B cell (primary cell): ENCODE data around the gene SORT1. TPM values are rescaled to one million over a fixed set of nuclear protein-coding genes. Genes with fewer than 3 reads are reported as not detected.

ENCODE experiments used
- ATAC-seq: fragments of 200-7000 bp; cut with Tn5 transposase; one replicate; pipeline ENCODE4 v1.10.0; 2021; ENCODE audit warnings: low read depth, mild to moderate bottlenecking, moderate number of reproducible peaks, moderate library complexity
- CTCF ChIA-PET: fragments of 350-600 bp; sonication (Branson Sonifier 250); formaldehyde crosslinking; loops from one replicate; lab custom pipeline; 2021; ENCODE audit warnings: antibody characterized with exemption, inconsistent platforms; lab: Charles Lee
- POLR2A ChIA-PET: fragments of 350-600 bp; sonication (Branson Sonifier 250); formaldehyde crosslinking; loops from one replicate; lab custom pipeline; 2021; ENCODE audit warnings: antibody characterized with exemption; lab: Charles Lee
- DNase-seq: peaks from one replicate; pipeline ENCODE4 v3.0.0; 2013
- H2AFZ ChIP-seq: 2 replicates; pipeline ENCODE4 v1.6.1; 2012; ENCODE audit warnings: mild to moderate bottlenecking, low read depth, low read length; ENCODE audit not compliant: insufficient read depth, poor library complexity, severe bottlenecking
- H3K27ac ChIP-seq, 2 donors: 1 replicate in 1 of 2; 2 replicates in 1 of 2; pipeline ENCODE4 v1.5.1; 2012 to 2013; ENCODE audit warnings: low read length in 2 of 2, mild to moderate bottlenecking in 2 of 2, moderate library complexity in 1 of 2
- H3K27me3 ChIP-seq, 4 experiments: fragments of 200-600 bp in 1 of 4; sonication (generic) in 1 of 4; replicated peaks in 1 of 4; 1 replicate in 2 of 4; 2 replicates in 2 of 4; pipeline versions ENCODE4 v1.6.1 to v1.7.0; 2013 to 2016; ENCODE audit warnings: low read length in 3 of 4, mild to moderate bottlenecking in 2 of 4, mixed read lengths in 1 of 4, moderate library complexity in 1 of 4; ENCODE audit not compliant: insufficient read depth in 4 of 4, control insufficient read depth in 3 of 4; ENCODE audit errors: control extremely low read depth in 1 of 4
- H3K36me3 ChIP-seq, 2 experiments: replicated peaks in 1 of 2; 1 replicate in 1 of 2; 2 replicates in 1 of 2; pipeline versions ENCODE4 v1.6.1 to v1.7.1; 2013; ENCODE audit warnings: low read length in 1 of 2; ENCODE audit not compliant: insufficient read depth in 2 of 2, control insufficient read depth in 1 of 2; ENCODE audit errors: control extremely low read depth in 1 of 2, extremely low read depth in 1 of 2
- H3K4me1 ChIP-seq, 2 donors: fragments of 200-600 bp in 1 of 2; sonication (generic) in 1 of 2; 1 replicate in 1 of 2; 2 replicates in 1 of 2; pipeline versions ENCODE4 v1.5.1 to v1.6.1; 2013 to 2017; ENCODE audit warnings: low read length in 2 of 2; ENCODE audit not compliant: control insufficient read depth in 2 of 2, insufficient read depth in 2 of 2
- H3K4me2 ChIP-seq: replicated peaks from 2 replicates; pipeline ENCODE3; 2012; ENCODE audit warnings: mild to moderate bottlenecking, low read depth, low read length; ENCODE audit not compliant: poor library complexity, severe bottlenecking
- H3K4me3 ChIP-seq, 5 experiments: fragments of 200-600 bp in 1 of 5; sonication (generic) in 1 of 5; 1 replicate in 3 of 5; 2 replicates in 2 of 5; pipeline versions ENCODE4 v1.5.1 to v1.7.0; 2011 to 2016; ENCODE audit warnings: low read length in 4 of 5, mild to moderate bottlenecking in 4 of 5, low read depth in 2 of 5, control low read depth in 1 of 5, moderate library complexity in 1 of 5; ENCODE audit not compliant: insufficient read depth in 1 of 5; ENCODE audit errors: control extremely low read depth in 1 of 5, extremely low read depth in 1 of 5
- H3K79me2 ChIP-seq: fragments of 200-600 bp; sonication (generic); one replicate; pipeline ENCODE4 v1.6.0; 2016; ENCODE audit warnings: low read length; ENCODE audit not compliant: control insufficient read depth, insufficient read depth
- H3K9ac ChIP-seq: fragments of 200-600 bp; sonication (generic); 2 replicates; pipeline ENCODE4 v1.6.1; 2017; ENCODE audit warnings: mild to moderate bottlenecking, low read length, moderate library complexity
- H3K9me3 ChIP-seq, 3 donors: one replicate each; pipeline versions ENCODE4 v1.6.1 to v1.7.1; 2013; ENCODE audit warnings: low read length in 2 of 3; ENCODE audit not compliant: control insufficient read depth in 2 of 3, insufficient read depth in 1 of 3; ENCODE audit errors: control extremely low read depth in 1 of 3
- H4K20me1 ChIP-seq: 2 replicates; pipeline ENCODE4 v1.6.0; 2012; ENCODE audit warnings: mild to moderate bottlenecking, low read length; ENCODE audit not compliant: insufficient read depth, control insufficient read depth, poor library complexity, severe bottlenecking
- H3K27ac Mint-ChIP-seq: one replicate; pipeline ENCODE4 v1.8.0; 2021; ENCODE audit warnings: mixed read lengths
- H3K27me3 Mint-ChIP-seq: one replicate; pipeline ENCODE4 v1.8.0; 2021; ENCODE audit warnings: mixed read lengths
- H3K4me1 Mint-ChIP-seq: one replicate; pipeline ENCODE4 v1.8.0; 2021; ENCODE audit warnings: mixed read lengths
- H3K4me3 Mint-ChIP-seq: one replicate; pipeline ENCODE4 v1.8.0; 2021; ENCODE audit warnings: mixed read lengths
- H3K9me3 Mint-ChIP-seq: one replicate; pipeline ENCODE4 v1.8.0; 2022; ENCODE audit warnings: mixed read lengths; ENCODE audit not compliant: insufficient read depth
- CTCF ChIP-seq: fragments of 200-600 bp; IDR thresholded peaks from one replicate; pipeline ENCODE4 v1.8.0; 2022; ENCODE audit warnings: antibody characterized with exemption, mild to moderate bottlenecking
- EZH2 ChIP-seq: IDR thresholded peaks from 2 replicates; pipeline ENCODE4 v1.6.1; 2012; ENCODE audit warnings: borderline replicate concordance, low read depth, mild to moderate bottlenecking, moderate library complexity, low read length; ENCODE audit not compliant: insufficient read depth, poor library complexity, severe bottlenecking
- WGBS: methylation state at CpG from one replicate; pipeline ENCODE4 v1.1.5; 2013; ENCODE audit warnings: missing lambda C conversion rate; ENCODE audit not compliant: insufficient coverage; 5-methylcytosine and 5-hydroxymethylcytosine counted together
- intact Hi-C: fragments of 100-400 bp; cut with micrococcal nuclease; formaldehyde crosslinking; loops from one replicate; pipeline ENCODE4 v1.10.0; 2022
- polyA plus RNA-seq: library from polyadenylated mRNA; depleted of rRNA; stranded (reverse); fragments of >200 nt; gene quantifications from 2 replicates; pipeline ENCODE4 v1.2.3, GENCODE V29; 2012
- total RNA-seq, 2 donors: library from RNA; stranded (reverse); fragments of 120-200 nt in 1 of 2; gene quantifications; 1 replicate in 1 of 2; 2 replicates in 1 of 2; pipeline versions ENCODE4 v1.2.3 to v1.2.4, GENCODE V29; 2013 to 2022

The SORT1 gene
- total and polyA plus RNA-seq, 2 donors (not counting 1 experiment from before 2014, with no cell fraction given): 0.13 to 0.25 TPM

GRCh38 chr1:109381573-109381972 lies 16.1 kb downstream of the SORT1 start:
- Mint-ChIP-seq H3K27ac (no peak overlapping the region), H3K9me3 (no peaks in the 10 kb centered on the region), H3K4me3 (no peak overlapping the region), H3K4me1 (no peaks in the 10 kb centered on the region), H3K27me3 (peaks cover 33% of the 10 kb centered on the region)
- 83% methylated on average over 1 of the region's 2 CpGs for WGBS
- no peak for ATAC-seq
- CTCF ChIA-PET: interaction anchor here (0.7 to 4.4 kb wide), 4 partner anchors 14 to 102 kb away, joined by 3 to 25 read pairs (median 3); partner anchors contain the start of gene SORT1
- H3K9me3 ChIP-seq: no peaks in the 10 kb centered on the region
- H3K4me1 ChIP-seq: no peaks in the 10 kb centered on the region
- H3K27me3 ChIP-seq: peaks cover 0 to 11% (median 7%) of the 10 kb centered on the region in 4 experiments
- POLR2A ChIA-PET: no interaction called here
- no peak overlapping the region for H3K4me2 ChIP-seq
- no peak for TF ChIP-seq EZH2
- no peak for TF ChIP-seq CTCF
- no peaks in the 10 kb centered on the region for H4K20me1 ChIP-seq
- no peak for DNase-seq
- no peak overlapping the region for H2AFZ ChIP-seq
- no peak overlapping the region for H3K9ac ChIP-seq
- no peak overlapping the region for H3K27ac ChIP-seq
- no peaks in the 10 kb centered on the region for H3K36me3 ChIP-seq
- intact Hi-C loops: no loop called here
- no peaks in the 10 kb centered on the region for H3K79me2 ChIP-seq
- H3K4me3 ChIP-seq: no peak overlapping the region

GRCh38 chr1:109379907-109380306 lies 17.8 kb downstream of the SORT1 start:
- POLR2A ChIA-PET: no interaction called here
- Histone ChIP-seq H3K27me3 (peaks cover 0 to 7% (median 3%) of the 10 kb centered on the region in 4 experiments), H3K9ac (no peak overlapping the region), H2AFZ (no peak overlapping the region), H3K36me3 (no peaks in the 10 kb centered on the region), H3K79me2 (no peaks in the 10 kb centered on the region), H3K9me3 (no peaks in the 10 kb centered on the region), H3K27ac (no peak overlapping the region), H4K20me1 (no peaks in the 10 kb centered on the region), H3K4me1 (no peaks in the 10 kb centered on the region), H3K4me2 (no peak overlapping the region), H3K4me3 (no peak overlapping the region)
- TF ChIP-seq CTCF (no peak), EZH2 (no peak)
- 94% methylated on average over 2 of the region's 3 CpGs for WGBS
- H3K27ac Mint-ChIP-seq: no peak overlapping the region
- CTCF ChIA-PET: interaction anchor here (1.0 to 2.6 kb wide), 4 partner anchors 17 to 101 kb away, joined by 3 to 12 read pairs (median 4); no protein-coding TSS in a partner anchor
- ATAC-seq: no peak
- H3K4me3 Mint-ChIP-seq: no peak overlapping the region
- H3K27me3 Mint-ChIP-seq: peaks cover 32% of the 10 kb centered on the region
- no peaks in the 10 kb centered on the region for H3K4me1 Mint-ChIP-seq
- intact Hi-C loops: no loop called here
- no peak for DNase-seq
- no peaks in the 10 kb centered on the region for H3K9me3 Mint-ChIP-seq
